H9 (cell line): ENCODE measurements around the gene DIS3L2. TPM values are rescaled to one million over a fixed set of nuclear protein-coding genes. Genes with fewer than 3 reads are reported as not detected.

Source experiments
- DNase-seq: peaks from one replicate; pipeline ENCODE4 v3.0.0-alpha.2; 2017
- H2AFZ ChIP-seq: one replicate; pipeline ENCODE4 v1.6.1; 2013; ENCODE audit warnings: mild to moderate bottlenecking, low read length, control low read depth, moderate library complexity
- H2AK5ac ChIP-seq: 2 replicates; pipeline ENCODE4 v1.6.1; 2013; ENCODE audit warnings: low read length, control low read depth, mixed read lengths; ENCODE audit not compliant: insufficient read length
- H2BK120ac ChIP-seq: one replicate; pipeline ENCODE4 v1.6.1; 2013; ENCODE audit warnings: low read depth, mild to moderate bottlenecking, low read length, control low read depth, inconsistent platforms; ENCODE audit not compliant: poor library complexity, severe bottlenecking
- H2BK12ac ChIP-seq: 2 replicates; pipeline ENCODE4 v1.6.1; 2013; ENCODE audit warnings: low read length, control low read depth, mixed read lengths, low read depth; ENCODE audit not compliant: insufficient read length
- H2BK15ac ChIP-seq: 2 replicates; pipeline ENCODE4 v1.6.1; 2013; ENCODE audit warnings: low read depth, low read length, control low read depth
- H2BK20ac ChIP-seq: one replicate; pipeline ENCODE4 v1.6.1; 2013; ENCODE audit warnings: low read depth, mild to moderate bottlenecking, low read length, control low read depth, inconsistent platforms; ENCODE audit not compliant: poor library complexity, severe bottlenecking
- H2BK5ac ChIP-seq: 2 replicates; pipeline ENCODE4 v1.6.1; 2013; ENCODE audit warnings: low read length, control low read depth, mixed read lengths; ENCODE audit not compliant: insufficient read length
- H3K14ac ChIP-seq: 2 replicates; pipeline ENCODE4 v1.6.1; 2013; ENCODE audit warnings: low read length, control low read depth; ENCODE audit not compliant: insufficient read depth
- H3K18ac ChIP-seq: 2 replicates; pipeline ENCODE4 v1.6.1; 2013; ENCODE audit warnings: low read depth, mild to moderate bottlenecking, mixed read lengths, low read length, control low read depth; ENCODE audit not compliant: insufficient read length
- H3K23ac ChIP-seq: 2 replicates; pipeline ENCODE4 v1.6.1; 2013; ENCODE audit warnings: low read length, control low read depth, mixed read lengths, low read depth; ENCODE audit not compliant: insufficient read length
- H3K23me2 ChIP-seq: 2 replicates; pipeline ENCODE4 v1.6.1; 2013; ENCODE audit warnings: low read depth, mild to moderate bottlenecking, mixed read lengths, low read length, control low read depth; ENCODE audit not compliant: insufficient read length, poor library complexity, severe bottlenecking
- H3K27ac ChIP-seq: 2 replicates; pipeline ENCODE4 v1.5.1; 2013; ENCODE audit warnings: low read length, control low read depth, mixed read lengths, low read depth; ENCODE audit not compliant: insufficient read length
- H3K27me3 ChIP-seq: 2 replicates; pipeline ENCODE4 v1.6.1; 2013; ENCODE audit warnings: low read length, control low read depth, inconsistent platforms; ENCODE audit not compliant: insufficient read depth
- H3K4ac ChIP-seq: 2 replicates; pipeline ENCODE4 v1.6.1; 2013; ENCODE audit warnings: low read depth, mild to moderate bottlenecking, control low read depth, inconsistent platforms, low read length, moderate library complexity
- H3K4me1 ChIP-seq: 2 replicates; pipeline ENCODE4 v1.6.1; 2013; ENCODE audit warnings: low read length, control low read depth, inconsistent platforms; ENCODE audit not compliant: insufficient read depth
- H3K4me2 ChIP-seq: 2 replicates; pipeline ENCODE4 v1.6.1; 2013; ENCODE audit warnings: low read length, control low read depth, mixed read lengths; ENCODE audit not compliant: insufficient read length, insufficient read depth
- H3K56ac ChIP-seq: 2 replicates; pipeline ENCODE4 v1.6.1; 2013; ENCODE audit warnings: low read depth, mild to moderate bottlenecking, mixed read lengths, low read length, control low read depth; ENCODE audit not compliant: insufficient read length
- H3K79me1 ChIP-seq: 2 replicates; pipeline ENCODE4 v1.6.1; 2013; ENCODE audit warnings: low read depth, mild to moderate bottlenecking, moderate library complexity, low read length, control low read depth, inconsistent platforms; ENCODE audit not compliant: insufficient read depth, poor library complexity, severe bottlenecking
- H3K79me2 ChIP-seq: 2 replicates; pipeline ENCODE4 v1.6.1; 2013; ENCODE audit warnings: low read length, control low read depth, inconsistent platforms; ENCODE audit not compliant: insufficient read depth
- H3K9ac ChIP-seq: 2 replicates; pipeline ENCODE4 v1.6.1; 2013; ENCODE audit warnings: low read length, control low read depth, mixed read lengths; ENCODE audit not compliant: insufficient read length; ENCODE audit errors: extremely low read depth
- H3K9me3 ChIP-seq: one replicate; pipeline ENCODE4 v1.6.1; 2013; ENCODE audit warnings: low read depth, low read length, inconsistent platforms; ENCODE audit not compliant: control insufficient read depth
- H3T11ph ChIP-seq: one replicate; pipeline ENCODE4 v1.6.1; 2013; ENCODE audit warnings: mild to moderate bottlenecking, low read length, control low read depth, inconsistent platforms
- H4K20me1 ChIP-seq: one replicate; pipeline ENCODE4 v1.6.1; 2013; ENCODE audit not compliant: control insufficient read depth, insufficient read length, insufficient read depth
- H4K5ac ChIP-seq: 2 replicates; pipeline ENCODE4 v1.6.1; 2013; ENCODE audit warnings: low read depth, mild to moderate bottlenecking, mixed read lengths, low read length, control low read depth; ENCODE audit not compliant: insufficient read length
- H4K8ac ChIP-seq: replicated peaks from 2 replicates; pipeline ENCODE4 v1.6.1; 2013; ENCODE audit warnings: low read length, control low read depth, mixed read lengths, low read depth; ENCODE audit not compliant: insufficient read length
- H4K91ac ChIP-seq: 2 replicates; pipeline ENCODE4 v1.6.1; 2013; ENCODE audit warnings: low read depth, mild to moderate bottlenecking, moderate library complexity, mixed read lengths, low read length, control low read depth; ENCODE audit not compliant: insufficient read length
- H3K27ac Mint-ChIP-seq, 3 experiments: 2 replicates in 2 of 3; 3 replicates in 1 of 3; pipeline ENCODE4 v1.8.0; 2020 to 2021; ENCODE audit warnings: mixed read lengths in 3 of 3, mild to moderate bottlenecking in 1 of 3, moderate library complexity in 1 of 3
- H3K27me3 Mint-ChIP-seq: 2 replicates; pipeline ENCODE4 v1.8.0; 2021; ENCODE audit warnings: low read depth, mild to moderate bottlenecking, moderate library complexity, mixed read lengths
- H3K36me3 Mint-ChIP-seq, 3 experiments: 2 replicates in 2 of 3; 3 replicates in 1 of 3; pipeline ENCODE4 v1.8.0; 2020 to 2021; ENCODE audit warnings: low read depth in 3 of 3, mixed read lengths in 3 of 3; ENCODE audit not compliant: insufficient read depth in 1 of 3
- H3K4me1 Mint-ChIP-seq, 2 experiments: 2 replicates each; pipeline ENCODE4 v1.8.0; 2020; ENCODE audit warnings: mixed read lengths in 2 of 2
- H3K4me3 Mint-ChIP-seq, 2 experiments: 2 replicates in 1 of 2; 3 replicates in 1 of 2; pipeline ENCODE4 v1.8.0; 2020 to 2021; ENCODE audit warnings: mild to moderate bottlenecking in 2 of 2, mixed read lengths in 2 of 2, moderate library complexity in 1 of 2
- H3K9me3 Mint-ChIP-seq, 2 experiments: 2 replicates in 1 of 2; 3 replicates in 1 of 2; pipeline ENCODE4 v1.8.0; 2020; ENCODE audit warnings: mild to moderate bottlenecking in 2 of 2, mixed read lengths in 2 of 2, moderate library complexity in 1 of 2
- CTCF ChIP-seq: fragments of 200-600 bp; sonication (generic); conservative IDR thresholded peaks from 3 replicates; pipeline ENCODE4 v1.8.0; 2021; ENCODE audit warnings: antibody characterized with exemption, mild to moderate bottlenecking
- WGBS: extraction: QIAGEN DNeasy Blood & Tissue Kit; methylation state at CpG from one replicate; pipeline ENCODE4 v1.1.7; 2013; ENCODE audit warnings: missing lambda C conversion rate, low lambda C conversion rate, mixed read lengths; ENCODE audit not compliant: insufficient read length; ENCODE audit errors: extremely low coverage; 5-methylcytosine and 5-hydroxymethylcytosine counted together
- total RNA-seq: library from RNA; stranded (reverse); gene quantifications from 2 replicates; pipeline ENCODE4 v1.2.1, GENCODE V29; 2021

DIS3L2 gene
- total RNA-seq, 1 experiment from 2014 or later: 28.1 TPM

GRCh38 chr2:232336241-232336736 is 374.8 kb downstream of the DIS3L2 start:
- WGBS: no CpG with 5 or more reads among the region's 15 CpGs

More at GRCh38 chr2:232336241-232336736, 374.8 kb downstream of the DIS3L2 start:
- H2BK15ac ChIP-seq: no peak overlapping the region
- no peak overlapping the region for H3K9ac ChIP-seq
- peak; percentile 25 for DNase-seq
- H3K4ac ChIP-seq: no peak overlapping the region
- no peak overlapping the region for H3K18ac ChIP-seq
- no peak overlapping the region for H3K23ac ChIP-seq
- no peak overlapping the region for H2BK12ac ChIP-seq
- H3K4me3 Mint-ChIP-seq: no peak overlapping the region
- no peak overlapping the region for H2BK120ac ChIP-seq
- no peaks in the 10 kb centered on the region for H4K20me1 ChIP-seq
- H3K79me1 ChIP-seq: no peaks in the 10 kb centered on the region
- no peak overlapping the region for H4K91ac ChIP-seq
- H4K5ac ChIP-seq: no peak overlapping the region
- H3K4me1 Mint-ChIP-seq: peaks cover 2 to 7% of the 10 kb centered on the region in 2 experiments; a peak in 3 of 4 replicates
- H4K8ac ChIP-seq: no peak overlapping the region
- H3K23me2 ChIP-seq: no peaks in the 10 kb centered on the region
- H2BK5ac ChIP-seq: no peak overlapping the region
- H3K27ac ChIP-seq: no peak overlapping the region
- H3K4me1 ChIP-seq: no peaks in the 10 kb centered on the region
- H3K9me3 Mint-ChIP-seq: peaks cover 0 to 8% of the 10 kb centered on the region in 2 experiments; a peak in 2 of 5 replicates
- H2BK20ac ChIP-seq: no peak overlapping the region
- no peak for TF ChIP-seq CTCF
- no peak overlapping the region for H3K56ac ChIP-seq
- H3K27me3 ChIP-seq: no peaks in the 10 kb centered on the region
- H3K36me3 Mint-ChIP-seq: peaks cover 0 to 5% (median 3%) of the 10 kb centered on the region in 3 experiments; a peak in 3 of 7 replicates
- peaks cover 3% of the 10 kb centered on the region; the same call in 1 of the 2 replicates for H3K27me3 Mint-ChIP-seq
- no peak overlapping the region for H3T11ph ChIP-seq
- no peak overlapping the region for H2AK5ac ChIP-seq
- H3K9me3 ChIP-seq: no peaks in the 10 kb centered on the region
- no peak overlapping the region for H3K14ac ChIP-seq
- peak overlapping the region in 1 of 3 experiments; percentile 52; a peak in 1 of 7 replicates for H3K27ac Mint-ChIP-seq
- no peak overlapping the region for H3K4me2 ChIP-seq
- H2AFZ ChIP-seq: no peak overlapping the region
- no peaks in the 10 kb centered on the region for H3K79me2 ChIP-seq
